HG03108 (cell line): ENCODE measurements around the gene B4GALNT3.

Source experiments
- ATAC-seq: cut with Tn5 transposase; IDR thresholded peaks from one replicate; pipeline ENCODE4 v1.9.1; 2021; ENCODE audit warnings: moderate library complexity; ENCODE audit not compliant: unreplicated experiment

Gene B4GALNT3

GRCh38 chr12:467591-467990 is 7.9 kb downstream of the B4GALNT3 start:
- no peak for ATAC-seq

- ATAC-seq, result no peak
These were observed 9.1 kb downstream of the B4GALNT3 start for GRCh38 chr12:468671-469389.

GRCh38 chr12:470133-470532 is 10.4 kb downstream of the B4GALNT3 start:
- ATAC-seq, result no peak

GRCh38 chr12:473198-473597 is 13.5 kb downstream of the B4GALNT3 start:
- ATAC-seq, result no peak

GRCh38 chr12:473863-474577 is 14.3 kb downstream of the B4GALNT3 start:
- ATAC-seq, result no peak

GRCh38 chr12:475286-475685 is 15.5 kb downstream of the B4GALNT3 start:
- no peak for ATAC-seq

GRCh38 chr12:479161-479560 is 19.4 kb downstream of the B4GALNT3 start:
- no peak for ATAC-seq

GRCh38 chr12:480831-481816 is 21.4 kb downstream of the B4GALNT3 start:
- no peak for ATAC-seq

- no peak for ATAC-seq
These were observed 22.3 kb downstream of the B4GALNT3 start for GRCh38 chr12:482061-482460.

- no peak for ATAC-seq
These were observed 24.4 kb downstream of the B4GALNT3 start for GRCh38 chr12:484096-484495.

GRCh38 chr12:490260-490659 is 30.5 kb downstream of the B4GALNT3 start:
- no peak for ATAC-seq

- ATAC-seq, result no peak
These were observed 35.7 kb downstream of the B4GALNT3 start for GRCh38 chr12:495466-495865.

GRCh38 chr12:496736-497135 is 37.0 kb downstream of the B4GALNT3 start:
- ATAC-seq, result no peak

- no peak for ATAC-seq
These were observed 37.9 kb downstream of the B4GALNT3 start for GRCh38 chr12:497501-498160.

GRCh38 chr12:499837-500458 is 40.2 kb downstream of the B4GALNT3 start:
- ATAC-seq, result no peak

- no peak for ATAC-seq
These were observed 42.1 kb downstream of the B4GALNT3 start for GRCh38 chr12:501722-502447.

- ATAC-seq, result no peak
These were observed 43.5 kb downstream of the B4GALNT3 start for GRCh38 chr12:503111-503761.

GRCh38 chr12:505221-505620 is 45.5 kb downstream of the B4GALNT3 start:
- ATAC-seq, result no peak

- ATAC-seq, result no peak
These were observed 47.7 kb downstream of the B4GALNT3 start for GRCh38 chr12:507391-507796.
